Central memory CD8-positive, alpha-beta T cell (primary cell): ENCODE measurements around the gene LYRM1.
"Not testable (repeated sequence)": the region's sequence is repeated elsewhere in the genome, so short reads cannot be mapped to it uniquely, and the experiment has no call there.

Experiments used
- ATAC-seq: fragments of 150-1000 bp; cut with Tn5 transposase; replicated peaks from 2 replicates; pipeline ENCODE4 v1.10.0; 2022; ENCODE audit warnings: mild to moderate bottlenecking, moderate FRiP score, moderate number of reproducible peaks; ENCODE audit not compliant: poor library complexity, severe bottlenecking; ENCODE audit errors: extremely low read depth
- DNase-seq, 2 donors: peaks; one replicate each; pipeline ENCODE4 v3.0.0; 2021; ENCODE audit warnings: low spot score in 2 of 2
- H3K27ac Mint-ChIP-seq: one replicate; pipeline ENCODE4 v1.8.0; 2022; ENCODE audit warnings: low read depth, mild to moderate bottlenecking, moderate library complexity, mixed read lengths
- H3K27me3 Mint-ChIP-seq: one replicate; pipeline ENCODE4 v1.8.0; 2022; ENCODE audit warnings: mixed read lengths
- H3K36me3 Mint-ChIP-seq: one replicate; pipeline ENCODE4 v1.8.0; 2022; ENCODE audit warnings: mild to moderate bottlenecking, moderate library complexity, mixed read lengths; ENCODE audit not compliant: insufficient read depth
- H3K4me1 Mint-ChIP-seq: one replicate; pipeline ENCODE4 v1.8.0; 2022; ENCODE audit warnings: mixed read lengths
- H3K4me3 Mint-ChIP-seq: one replicate; pipeline ENCODE4 v1.8.0; 2022; ENCODE audit warnings: mild to moderate bottlenecking, moderate library complexity, mixed read lengths
- H3K9me3 Mint-ChIP-seq: one replicate; pipeline ENCODE4 v1.8.0; 2022; ENCODE audit warnings: mixed read lengths

The LYRM1 gene

DNA sequence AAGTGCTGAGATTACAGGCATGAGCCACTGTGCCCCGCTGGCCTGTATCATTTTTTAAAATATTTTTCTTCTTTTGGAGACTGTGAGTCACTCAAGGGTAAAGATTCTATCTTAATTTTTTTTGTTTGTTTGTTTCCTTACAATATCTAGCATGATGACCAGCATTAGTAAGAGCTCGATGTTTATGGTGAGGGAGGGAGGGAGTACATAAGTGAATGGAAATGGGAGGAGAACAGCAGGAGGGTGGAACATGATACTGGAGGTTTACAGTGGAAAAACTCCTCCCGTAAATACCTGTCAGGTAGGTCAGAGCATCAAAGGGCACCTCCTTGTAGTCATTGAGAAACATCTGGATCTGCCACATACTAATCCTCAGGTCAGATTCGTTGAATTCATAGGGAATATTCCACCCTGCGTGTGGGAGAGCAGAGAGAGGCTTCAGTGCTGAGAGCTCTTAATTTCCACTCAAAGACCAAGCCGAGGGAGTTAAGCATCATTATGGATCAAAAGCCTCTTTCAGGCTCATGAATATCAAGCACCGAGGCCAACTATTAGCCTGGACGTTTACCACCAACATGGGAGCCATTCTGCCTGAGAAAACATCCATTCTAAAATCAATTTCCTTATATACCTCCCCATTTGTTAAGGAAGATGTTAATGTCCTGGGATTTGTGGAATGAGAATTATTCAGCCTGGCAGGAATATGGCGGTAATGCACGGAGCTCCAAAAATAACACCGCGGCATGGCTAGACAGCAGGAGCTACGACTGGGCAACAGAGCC is 51.8 kb downstream of the LYRM1 start:
- Mint-ChIP-seq H3K27me3 (peaks cover 7% of the 10 kb centered on the region), H3K9me3 (no peaks in the 10 kb centered on the region), H3K27ac (no peak overlapping the region), H3K4me1 (no peaks in the 10 kb centered on the region), H3K4me3 (no peak overlapping the region), H3K36me3 (no peaks in the 10 kb centered on the region)
- ATAC-seq (no peak), DNase-seq (no peak)

DNA sequence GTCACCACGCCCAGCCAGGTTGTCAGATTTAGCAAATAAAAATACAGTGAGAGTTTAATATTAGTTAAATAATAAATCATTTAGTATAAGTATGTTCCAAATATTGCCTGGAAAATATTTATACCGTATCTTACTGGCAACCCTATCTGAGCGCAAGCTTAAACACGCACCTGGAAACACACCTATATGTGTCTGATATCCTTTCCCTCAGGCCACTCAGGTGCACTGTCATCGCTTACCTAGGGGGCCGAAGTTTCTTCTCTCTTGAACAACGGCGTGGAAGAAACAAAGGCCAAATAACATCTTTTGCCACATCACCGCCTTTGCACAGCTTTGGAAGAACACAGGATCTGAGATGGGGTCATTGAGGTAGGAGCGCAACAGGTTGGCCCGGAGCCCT is 54.0 kb downstream of the LYRM1 start:
- H3K4me1 Mint-ChIP-seq = no peaks in the 10 kb centered on the region
- H3K4me3 Mint-ChIP-seq = no peak overlapping the region
- no peak for DNase-seq
- H3K9me3 Mint-ChIP-seq = no peaks in the 10 kb centered on the region
- ATAC-seq = no peak
- H3K27me3 Mint-ChIP-seq = peaks cover 7% of the 10 kb centered on the region
- no peak overlapping the region for H3K27ac Mint-ChIP-seq
- H3K36me3 Mint-ChIP-seq = no peaks in the 10 kb centered on the region

DNA sequence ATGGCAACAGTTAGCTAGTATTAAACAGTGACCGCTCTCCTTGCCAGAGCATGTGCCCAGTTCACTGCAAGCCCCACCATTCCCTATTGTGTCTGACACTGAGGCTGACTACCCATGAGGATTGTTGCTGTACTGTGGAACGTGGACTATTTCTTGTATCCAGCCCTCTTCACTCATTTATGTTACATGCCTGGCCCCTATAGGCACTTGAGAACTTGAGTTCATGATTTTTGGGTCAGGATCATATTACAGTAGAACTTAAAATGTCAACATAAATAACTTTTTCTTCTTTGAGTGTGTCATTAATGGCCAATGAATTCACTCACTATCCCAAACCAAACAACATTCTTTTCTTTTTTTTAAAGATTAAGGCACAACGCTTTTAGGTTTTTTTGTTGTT is 55.7 kb downstream of the LYRM1 start:
- H3K27me3 Mint-ChIP-seq = peaks cover 7% of the 10 kb centered on the region
- H3K9me3 Mint-ChIP-seq = no peaks in the 10 kb centered on the region
- H3K4me3 Mint-ChIP-seq = no peak overlapping the region
- H3K4me1 Mint-ChIP-seq = no peaks in the 10 kb centered on the region
- ATAC-seq (no peak), DNase-seq (no peak)
- H3K27ac Mint-ChIP-seq = no peak overlapping the region
- no peaks in the 10 kb centered on the region for H3K36me3 Mint-ChIP-seq

DNA sequence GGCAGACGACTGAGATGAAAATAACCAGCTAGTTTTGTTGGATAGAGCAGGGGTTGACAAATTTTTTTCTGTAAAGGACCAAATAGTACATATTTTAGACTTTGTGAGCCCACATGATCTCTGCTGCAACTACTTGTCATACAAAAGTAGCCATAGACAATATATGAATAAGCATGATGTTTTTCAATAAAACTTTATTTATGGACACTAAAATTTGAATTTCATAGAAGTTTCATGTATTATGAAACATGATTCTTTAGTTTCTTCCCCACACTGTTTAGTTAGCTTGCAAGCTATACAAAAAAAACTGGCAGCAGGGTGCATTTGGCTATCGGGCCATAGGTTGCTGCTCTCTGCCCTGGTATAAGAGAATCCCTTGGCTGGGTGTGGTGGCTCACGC is 56.6 kb downstream of the LYRM1 start:
- Mint-ChIP-seq H3K4me3 (no peak overlapping the region), H3K27me3 (peaks cover 4% of the 10 kb centered on the region), H3K27ac (no peak overlapping the region), H3K9me3 (no peaks in the 10 kb centered on the region), H3K4me1 (no peaks in the 10 kb centered on the region), H3K36me3 (no peaks in the 10 kb centered on the region)
- ATAC-seq = no peak
- no peak for DNase-seq

DNA sequence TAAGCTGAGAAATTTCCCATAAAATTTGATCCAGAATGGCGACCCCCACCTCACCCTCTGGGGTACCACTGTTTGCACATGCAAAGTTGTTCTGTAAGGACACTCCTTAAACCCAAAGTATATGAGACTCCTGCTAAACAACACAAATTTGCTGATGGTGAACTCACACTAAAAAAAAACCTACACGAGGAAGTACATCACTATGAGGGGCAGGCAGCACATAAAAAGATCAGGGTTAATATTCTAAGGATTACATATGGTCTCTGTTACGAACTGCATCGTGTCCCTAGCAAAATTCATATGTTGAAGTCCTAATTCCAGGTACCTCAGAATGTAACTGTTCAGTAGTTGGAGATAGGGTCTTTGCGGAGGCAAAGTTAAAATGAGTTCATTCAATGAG is 60.3 kb downstream of the LYRM1 start:
- no peak overlapping the region for H3K4me3 Mint-ChIP-seq
- H3K9me3 Mint-ChIP-seq = no peaks in the 10 kb centered on the region
- DNase-seq (no peak), ATAC-seq (no peak)
- H3K27me3 Mint-ChIP-seq = no peaks in the 10 kb centered on the region
- H3K27ac Mint-ChIP-seq = no peak overlapping the region
- no peaks in the 10 kb centered on the region for H3K36me3 Mint-ChIP-seq
- no peaks in the 10 kb centered on the region for H3K4me1 Mint-ChIP-seq

DNA sequence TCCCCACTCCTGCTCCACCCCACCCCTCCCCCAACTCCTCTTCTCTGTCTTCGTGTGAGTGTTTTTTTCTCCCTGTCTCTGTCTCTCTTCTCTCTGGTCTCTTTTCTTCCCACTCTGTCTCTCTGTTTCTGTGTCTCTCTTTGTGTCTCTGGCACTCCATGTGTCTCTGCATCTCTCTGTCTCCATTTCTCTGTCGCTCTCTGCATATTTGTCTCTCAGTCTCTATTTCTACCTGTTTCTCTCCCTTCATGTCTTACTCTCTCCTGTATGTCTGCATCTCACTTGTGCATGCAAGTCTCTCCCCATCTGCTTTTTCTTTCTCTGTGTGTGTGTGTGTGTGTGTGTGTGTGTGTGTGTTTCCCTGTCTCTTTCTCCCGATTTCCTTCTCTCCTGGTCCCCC is 68.2 kb downstream of the LYRM1 start:
- Mint-ChIP-seq H3K9me3 (no peaks in the 10 kb centered on the region), H3K27ac (no peak overlapping the region), H3K4me1 (no peaks in the 10 kb centered on the region), H3K27me3 (no peaks in the 10 kb centered on the region), H3K4me3 (no peak overlapping the region), H3K36me3 (no peaks in the 10 kb centered on the region)
- DNase-seq (no peak), ATAC-seq (no peak)

DNA sequence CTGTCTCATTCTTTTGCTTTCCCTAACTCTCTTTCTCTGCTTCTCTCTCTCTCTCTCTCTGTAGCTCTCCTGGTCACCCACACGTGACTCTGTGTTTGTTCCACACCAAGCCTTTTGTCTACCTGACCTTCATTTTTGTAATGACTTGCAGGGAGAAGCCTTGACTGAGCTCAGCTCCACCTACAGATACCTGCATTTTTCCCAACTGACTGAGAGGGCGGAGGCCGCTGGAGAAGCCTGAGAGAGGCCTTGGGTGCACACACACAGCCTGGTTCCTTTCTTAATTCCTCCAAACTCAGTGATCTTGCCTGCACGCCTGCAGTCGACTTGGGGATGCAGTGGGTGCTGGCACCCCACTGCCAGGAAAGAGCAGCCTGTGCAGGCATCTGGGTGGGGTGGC is 68.8 kb downstream of the LYRM1 start:
- ATAC-seq = no peak

DNA sequence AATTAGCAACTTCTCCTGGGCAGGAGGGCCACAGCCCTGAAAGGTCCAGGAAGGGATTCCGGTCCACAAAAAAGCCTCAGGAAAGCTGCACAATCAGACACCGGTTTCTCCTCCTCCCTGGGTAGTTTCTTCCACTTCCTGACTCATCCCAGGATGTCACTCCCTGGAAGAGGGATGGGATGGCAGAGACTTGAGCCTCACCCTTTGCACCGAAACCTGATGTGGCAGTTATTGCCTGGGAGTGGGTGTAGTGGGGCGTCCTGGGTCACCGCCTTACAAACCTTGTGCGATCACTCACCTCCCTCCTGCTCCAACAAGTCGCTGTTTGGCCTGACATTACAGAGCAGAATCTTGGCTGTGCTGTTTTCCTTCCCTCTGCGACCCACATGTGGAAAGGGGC is 70.8 kb downstream of the LYRM1 start:
- H3K4me1 Mint-ChIP-seq = no peaks in the 10 kb centered on the region
- ATAC-seq = no peak
- no peak overlapping the region for H3K27ac Mint-ChIP-seq
- no peak overlapping the region for H3K4me3 Mint-ChIP-seq
- no peak for DNase-seq
- H3K27me3 Mint-ChIP-seq = peaks cover 10% of the 10 kb centered on the region
- H3K36me3 Mint-ChIP-seq = no peaks in the 10 kb centered on the region
- H3K9me3 Mint-ChIP-seq = no peaks in the 10 kb centered on the region

More for the DNA sequence above, 68.8 kb downstream of the LYRM1 start:
- no peaks in the 10 kb centered on the region for H3K27me3 Mint-ChIP-seq
- H3K4me1 Mint-ChIP-seq = no peaks in the 10 kb centered on the region
- no peaks in the 10 kb centered on the region for H3K36me3 Mint-ChIP-seq
- DNase-seq = no peak
- no peak overlapping the region for H3K4me3 Mint-ChIP-seq
- no peaks in the 10 kb centered on the region for H3K9me3 Mint-ChIP-seq
- H3K27ac Mint-ChIP-seq = no peak overlapping the region

DNA sequence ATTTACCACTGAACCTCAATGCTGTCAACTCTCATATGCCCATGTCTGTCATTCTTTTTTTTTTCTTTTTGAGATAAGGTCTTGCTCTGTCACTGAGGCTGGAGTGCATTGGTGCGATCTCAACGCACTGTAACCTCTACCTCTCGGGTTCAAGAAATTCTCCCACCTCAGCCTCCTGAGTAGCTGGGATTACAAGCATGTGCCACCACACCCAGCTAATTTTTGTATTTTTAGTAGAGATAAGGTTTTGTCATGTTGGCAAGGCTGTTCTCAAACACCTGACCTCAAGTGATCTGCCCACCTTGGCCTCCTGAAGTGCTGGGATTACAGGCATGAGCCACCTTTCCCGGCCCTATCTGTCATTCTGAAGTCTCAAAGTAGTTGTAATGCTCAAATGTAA is 72.6 kb downstream of the LYRM1 start:
- not testable (repeated sequence) for DNase-seq, H3K27ac Mint-ChIP-seq, H3K36me3 Mint-ChIP-seq, ATAC-seq, H3K4me3 Mint-ChIP-seq, H3K4me1 Mint-ChIP-seq, H3K9me3 Mint-ChIP-seq
- H3K27me3 Mint-ChIP-seq = peaks cover 10% of the 10 kb centered on the region
